DND-41 (cell line): ENCODE measurements around the gene TDRD7.

Experiments used
- EZH2 ChIP-seq: IDR thresholded peaks from 3 replicates; pipeline ENCODE4 v1.6.1; 2012; ENCODE audit warnings: borderline replicate concordance, low read depth, mild to moderate bottlenecking, moderate library complexity, low read length, inconsistent platforms; ENCODE audit not compliant: severe bottlenecking
- TF ChIP-seq, protein P1 (sequence below): IDR thresholded peaks from 2 replicates; pipeline ENCODE4 v1.5.1; 2012; ENCODE audit warnings: borderline replicate concordance, low read length, moderate library complexity, mild to moderate bottlenecking; ENCODE audit not compliant: poor library complexity, severe bottlenecking; ENCODE audit errors: extremely low read depth

- TF ChIP-seq, protein P1, sequence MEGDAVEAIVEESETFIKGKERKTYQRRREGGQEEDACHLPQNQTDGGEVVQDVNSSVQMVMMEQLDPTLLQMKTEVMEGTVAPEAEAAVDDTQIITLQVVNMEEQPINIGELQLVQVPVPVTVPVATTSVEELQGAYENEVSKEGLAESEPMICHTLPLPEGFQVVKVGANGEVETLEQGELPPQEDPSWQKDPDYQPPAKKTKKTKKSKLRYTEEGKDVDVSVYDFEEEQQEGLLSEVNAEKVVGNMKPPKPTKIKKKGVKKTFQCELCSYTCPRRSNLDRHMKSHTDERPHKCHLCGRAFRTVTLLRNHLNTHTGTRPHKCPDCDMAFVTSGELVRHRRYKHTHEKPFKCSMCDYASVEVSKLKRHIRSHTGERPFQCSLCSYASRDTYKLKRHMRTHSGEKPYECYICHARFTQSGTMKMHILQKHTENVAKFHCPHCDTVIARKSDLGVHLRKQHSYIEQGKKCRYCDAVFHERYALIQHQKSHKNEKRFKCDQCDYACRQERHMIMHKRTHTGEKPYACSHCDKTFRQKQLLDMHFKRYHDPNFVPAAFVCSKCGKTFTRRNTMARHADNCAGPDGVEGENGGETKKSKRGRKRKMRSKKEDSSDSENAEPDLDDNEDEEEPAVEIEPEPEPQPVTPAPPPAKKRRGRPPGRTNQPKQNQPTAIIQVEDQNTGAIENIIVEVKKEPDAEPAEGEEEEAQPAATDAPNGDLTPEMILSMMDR, result no peak
- TF ChIP-seq EZH2, result no peak
Measured at GRCh38 chr9:97521576-97522333, 109.9 kb downstream of the TDRD7 start.
